Measurements from ENCODE around the gene SERPINI2. TPM values are rescaled to one million over a fixed set of nuclear protein-coding genes. Genes with fewer than 3 reads are reported as not detected.

SERPINI2 gene
- total RNA-seq, 3 donors from 2014 or later = 1.6 TPM; not detected in 2

- intact Hi-C loops (cut with DNase I; ENCODE audit: low total_unique reads) = no loop called here
- Histone ChIP-seq H3K4me1 (no peaks in the 10 kb centered on the region), H3K36me3 (no peaks in the 10 kb centered on the region), H3K9me3 (no peaks in the 10 kb centered on the region), H3K27ac (no peak overlapping the region), H3K27me3 (no peaks in the 10 kb centered on the region), H3K4me3 (no peak overlapping the region)
- no peak for DNase-seq (ENCODE audit: low spot score in 2 of 2)
- no peak for TF ChIP-seq POLR2A (IDR thresholded peaks at IDR 0.05)
- TF ChIP-seq CTCF (IDR thresholded peaks at IDR 0.05) = no peak
- TF ChIP-seq POLR2AphosphoS5 (IDR thresholded peaks at IDR 0.05) = no peak
Observed at GRCh38 chr3:167501941-167502340, 28.1 kb upstream of the SERPINI2 start.

GRCh38 chr3:167497903-167498302 lies 24.1 kb upstream of the SERPINI2 start:
- no peaks in the 10 kb centered on the region for H3K4me1 ChIP-seq
- no peak for DNase-seq (ENCODE audit: low spot score in 2 of 2)
- intact Hi-C loops (cut with DNase I; ENCODE audit: low total_unique reads) = no loop called here
- H3K36me3 ChIP-seq = no peaks in the 10 kb centered on the region
- H3K27ac ChIP-seq = no peak overlapping the region
- H3K27me3 ChIP-seq = no peaks in the 10 kb centered on the region
- TF ChIP-seq POLR2AphosphoS5 (IDR thresholded peaks at IDR 0.05) (no peak), POLR2A (IDR thresholded peaks at IDR 0.05) (no peak), CTCF (IDR thresholded peaks at IDR 0.05) (no peak)
- H3K9me3 ChIP-seq = no peaks in the 10 kb centered on the region
- no peak overlapping the region for H3K4me3 ChIP-seq

- no peak for DNase-seq (ENCODE audit: low spot score in 2 of 2)
- H3K9me3 ChIP-seq = no peaks in the 10 kb centered on the region
- H3K4me1 ChIP-seq = no peaks in the 10 kb centered on the region
- H3K4me3 ChIP-seq = no peak overlapping the region
- intact Hi-C loops (cut with DNase I; ENCODE audit: low total_unique reads) = no loop called here
- H3K27ac ChIP-seq = no peak overlapping the region
- no peak for TF ChIP-seq POLR2AphosphoS5 (IDR thresholded peaks at IDR 0.05)
- TF ChIP-seq CTCF (IDR thresholded peaks at IDR 0.05) = no peak
- no peak for TF ChIP-seq POLR2A (IDR thresholded peaks at IDR 0.05)
- H3K27me3 ChIP-seq = no peaks in the 10 kb centered on the region
- H3K36me3 ChIP-seq = no peaks in the 10 kb centered on the region
Observed at GRCh38 chr3:167493244-167493643, 19.4 kb upstream of the SERPINI2 start.

GRCh38 chr3:167491621-167492020 lies 17.8 kb upstream of the SERPINI2 start:
- H3K27me3 ChIP-seq = no peaks in the 10 kb centered on the region
- H3K36me3 ChIP-seq = no peaks in the 10 kb centered on the region
- no peak for TF ChIP-seq POLR2A (IDR thresholded peaks at IDR 0.05)
- TF ChIP-seq CTCF (IDR thresholded peaks at IDR 0.05) = no peak
- TF ChIP-seq POLR2AphosphoS5 (IDR thresholded peaks at IDR 0.05) = no peak
- no peaks in the 10 kb centered on the region for H3K4me1 ChIP-seq
- H3K27ac ChIP-seq = no peak overlapping the region
- DNase-seq (ENCODE audit: low spot score in 2 of 2) = no peak
- no peaks in the 10 kb centered on the region for H3K9me3 ChIP-seq
- intact Hi-C loops (cut with DNase I; ENCODE audit: low total_unique reads) = no loop called here
- no peak overlapping the region for H3K4me3 ChIP-seq

GRCh38 chr3:167489571-167489970 lies 15.7 kb upstream of the SERPINI2 start:
- Histone ChIP-seq H3K27ac (no peak overlapping the region), H3K9me3 (no peaks in the 10 kb centered on the region), H3K4me3 (no peak overlapping the region), H3K27me3 (no peaks in the 10 kb centered on the region), H3K36me3 (no peaks in the 10 kb centered on the region), H3K4me1 (no peaks in the 10 kb centered on the region)
- intact Hi-C loops (cut with DNase I; ENCODE audit: low total_unique reads) = no loop called here
- TF ChIP-seq POLR2A (IDR thresholded peaks at IDR 0.05) (no peak), CTCF (IDR thresholded peaks at IDR 0.05) (no peak), POLR2AphosphoS5 (IDR thresholded peaks at IDR 0.05) (no peak)
- DNase-seq (ENCODE audit: low spot score in 2 of 2) = no peak

Data from breast epithelium (tissue), 4 donors.